NT2/D1 (cell line): ENCODE results near the gene TMEM87A.

ENCODE experiments used
- YY1 ChIP-seq: IDR thresholded peaks from 2 replicates; pipeline ENCODE4 v1.6.1; 2011; ENCODE audit not compliant: insufficient read length, insufficient read depth
- ZNF274 ChIP-seq: IDR thresholded peaks from 2 replicates; pipeline ENCODE4 v1.6.1; 2011; ENCODE audit warnings: mild to moderate bottlenecking, low read depth, low read length

- TF ChIP-seq ZNF274 (no peak), YY1 (no peak)
Observed at GRCh38 chr15:42217568-42217967, 55.7 kb downstream of the TMEM87A start.
